GM23338 (cell line): Measurements from ENCODE around the gene TMEM41B. TPM values are rescaled to one million over a fixed set of nuclear protein-coding genes. Genes with fewer than 3 reads are reported as not detected.

ENCODE experiments used
- ATAC-seq: fragments of 200-7000 bp; cut with Tn5 transposase; 3 replicates; pipeline ENCODE4 v1.9.1; 2020
- DNase-seq: peaks from one replicate; pipeline ENCODE4 v3.0.0-alpha.2; 2015; ENCODE audit warnings: low spot score
- H2AFZ ChIP-seq: fragments of 200-600 bp; sonication (generic); 2 replicates; pipeline ENCODE4 v1.8.0; 2016; ENCODE audit warnings: antibody characterized with exemption, mild to moderate bottlenecking, moderate library complexity
- H3F3A ChIP-seq: fragments of 200-600 bp; sonication (generic); replicated peaks from 2 replicates; pipeline ENCODE4 v1.8.0; 2017; ENCODE audit warnings: antibody characterized with exemption, mixed run types, low read depth
- H3K27ac ChIP-seq: fragments of 200-600 bp; sonication (generic); 2 replicates; pipeline ENCODE4 v1.6.1; 2016; ENCODE audit warnings: low read depth
- H3K27me3 ChIP-seq: fragments of 200-600 bp; sonication (generic); 2 replicates; pipeline ENCODE4 v1.8.0; 2016; ENCODE audit warnings: mild to moderate bottlenecking, mixed run types, moderate library complexity; ENCODE audit not compliant: insufficient read depth
- H3K36me3 ChIP-seq: fragments of 200-600 bp; sonication (generic); 2 replicates; pipeline ENCODE4 v1.8.0; 2016; ENCODE audit warnings: mild to moderate bottlenecking; ENCODE audit not compliant: insufficient read depth
- H3K4me1 ChIP-seq: fragments of 200-600 bp; sonication (generic); 2 replicates; pipeline ENCODE4 v1.8.0; 2016; ENCODE audit warnings: mild to moderate bottlenecking, moderate library complexity; ENCODE audit not compliant: insufficient read depth
- H3K4me2 ChIP-seq: fragments of 200-600 bp; sonication (generic); 2 replicates; pipeline ENCODE4 v1.7.1; 2017; ENCODE audit warnings: mixed run types
- H3K4me3 ChIP-seq: fragments of 200-600 bp; sonication (generic); 2 replicates; pipeline ENCODE4 v1.6.1; 2016; ENCODE audit warnings: mixed run types
- H3K79me2 ChIP-seq: fragments of 200-600 bp; sonication (generic); replicated peaks from 2 replicates; pipeline ENCODE4 v1.8.0; 2017; ENCODE audit warnings: mild to moderate bottlenecking; ENCODE audit not compliant: insufficient read depth
- H3K9me2 ChIP-seq: fragments of 200-600 bp; sonication (generic); 2 replicates; pipeline ENCODE4 v1.8.0; 2017; ENCODE audit not compliant: insufficient read depth
- H4K20me1 ChIP-seq: fragments of 200-600 bp; sonication (generic); replicated peaks from 2 replicates; pipeline ENCODE4 v1.8.0; 2017; ENCODE audit warnings: mild to moderate bottlenecking; ENCODE audit not compliant: insufficient read depth
- H3K27ac Mint-ChIP-seq: 2 replicates; pipeline ENCODE4 v1.8.0; 2020; ENCODE audit warnings: inconsistent platforms, mild to moderate bottlenecking, moderate library complexity, mixed read lengths
- H3K27me3 Mint-ChIP-seq: 3 replicates; pipeline ENCODE4 v1.8.0; 2022; ENCODE audit warnings: low read depth, mild to moderate bottlenecking, moderate library complexity, mixed read lengths, inconsistent platforms; ENCODE audit not compliant: insufficient read depth, poor library complexity
- H3K36me3 Mint-ChIP-seq: 3 replicates; pipeline ENCODE4 v1.8.0; 2021; ENCODE audit warnings: low read depth, mild to moderate bottlenecking, inconsistent platforms, moderate library complexity, mixed read lengths
- H3K4me1 Mint-ChIP-seq: 3 replicates; pipeline ENCODE4 v1.8.0; 2020; ENCODE audit warnings: mild to moderate bottlenecking, inconsistent platforms, mixed read lengths
- H3K4me3 Mint-ChIP-seq: 3 replicates; pipeline ENCODE4 v1.8.0; 2021; ENCODE audit warnings: moderate library complexity, mild to moderate bottlenecking, inconsistent platforms, mixed read lengths
- H3K9me3 Mint-ChIP-seq: 3 replicates; pipeline ENCODE4 v1.8.0; 2020; ENCODE audit warnings: moderate library complexity, mild to moderate bottlenecking, inconsistent platforms, mixed read lengths
- CREB1 ChIP-seq: fragments of 250-450 bp; sonication (Bioruptor Pico); IDR thresholded peaks from 2 replicates; pipeline ENCODE4 v1.5.0; 2020; ENCODE audit warnings: low read depth, mild to moderate bottlenecking, moderate library complexity
- CTCF ChIP-seq, 2 experiments: fragments of 200-600 bp in 1 of 2; sonication (generic) in 1 of 2; conservative IDR thresholded peaks; 2 replicates each; pipeline versions ENCODE4 v1.5.1 to v1.6.1; 2016 to 2017; ENCODE audit warnings: antibody characterized with exemption in 2 of 2, low read depth in 2 of 2, mild to moderate bottlenecking in 2 of 2, moderate library complexity in 1 of 2
- EZH2 ChIP-seq: fragments of 200-600 bp; sonication (generic); IDR thresholded peaks from one replicate; pipeline ENCODE4 v1.8.0; 2017; ENCODE audit warnings: antibody characterized with exemption, mild to moderate bottlenecking, low read depth; ENCODE audit not compliant: unreplicated experiment
- EZH2phosphoT487 ChIP-seq: fragments of 200-600 bp; sonication (generic); IDR thresholded peaks from one replicate; pipeline ENCODE4 v1.8.1; 2018; ENCODE audit warnings: antibody characterized with exemption; ENCODE audit not compliant: unreplicated experiment
- JUNB ChIP-seq: IDR thresholded peaks from one replicate; pipeline ENCODE4 v1.6.1; 2016; ENCODE audit warnings: antibody characterized with exemption; ENCODE audit not compliant: unreplicated experiment
- NANOG ChIP-seq: IDR thresholded peaks from 2 replicates; pipeline ENCODE4 v1.6.1; 2016; ENCODE audit warnings: antibody characterized with exemption, borderline replicate concordance
- POLR2AphosphoS5 ChIP-seq: IDR thresholded peaks from 2 replicates; pipeline ENCODE4 v1.6.1; 2016; ENCODE audit warnings: antibody characterized with exemption, low read depth
- REST ChIP-seq: IDR thresholded peaks from one replicate; pipeline ENCODE4 v1.6.1; 2018; ENCODE audit warnings: antibody characterized with exemption; ENCODE audit not compliant: unreplicated experiment
- STAT1 ChIP-seq: IDR thresholded peaks from one replicate; pipeline ENCODE4 v1.6.1; 2016; ENCODE audit warnings: antibody characterized with exemption; ENCODE audit not compliant: unreplicated experiment
- ZNF114 ChIP-seq: fragments of 250-450 bp; sonication (Bioruptor Pico); IDR thresholded peaks from 2 replicates; pipeline ENCODE4 v1.5.0; 2020; ENCODE audit warnings: mild to moderate bottlenecking, moderate library complexity
- ZNF331 ChIP-seq: fragments of 250-450 bp; sonication (Bioruptor Pico); IDR thresholded peaks from 2 replicates; pipeline ENCODE4 v1.5.0; 2020; ENCODE audit warnings: low read depth, mild to moderate bottlenecking, moderate library complexity
- polyA plus RNA-seq: library from polyadenylated mRNA; unstranded; fragments of >200 nt; fragmentation: Nextera tagmentation; extraction: Ambion mirVana; gene quantifications from 2 replicates; pipeline ENCODE4 v1.2.1, GENCODE V29; 2016
- total RNA-seq: library from RNA; depleted of rRNA; stranded (reverse); fragments of >200 nt; shearing (Covaris generic); gene quantifications from 2 replicates; pipeline ENCODE4 v1.2.3, GENCODE V29; 2014
- TF ChIP-seq, protein P1 (sequence below): IDR thresholded peaks from 2 replicates; pipeline ENCODE4 v1.6.1; 2016; ENCODE audit warnings: antibody characterized with exemption
- TF ChIP-seq, protein P2 (sequence below): fragments of 250-450 bp; sonication (Bioruptor Pico); IDR thresholded peaks from 2 replicates; pipeline ENCODE4 v1.5.0; 2020; ENCODE audit warnings: mild to moderate bottlenecking, moderate library complexity

TMEM41B gene
- total and polyA plus RNA-seq, 2 experiments from 2014 or later, result 34.4 to 53.8 TPM

GRCh38 chr11:9265211-9266131 is 48.9 kb downstream of the TMEM41B start, which contains the start of gene DENND5A:
Gene DENND5A (minus strand): TSS chr11:9265350. CDS start chr11:9265069, 281 bp downstream.
- ATAC-seq (peak; percentile 73), DNase-seq (peak; percentile 93)
- Mint-ChIP-seq H3K4me3 (peak within 1 kb of the TSS; percentile 91), H3K27ac (peak within 1 kb of the TSS; percentile 79), H3K9me3 (no peaks in the 10 kb centered on the region), H3K27me3 (peaks cover 15% of the 10 kb centered on the region), H3K4me1 (peaks cover 32% of the 10 kb centered on the region), H3K36me3 (0 out of 3 replicates have a peak, but pooled peaks cover 4% of the 10 kb centered on the region)
- Histone ChIP-seq H3F3A (peaks cover 14% of the 10 kb centered on the region; the same call in 1 of the 2 replicates), H3K36me3 (no peaks in the 10 kb centered on the region), H3K4me3 (peak within 1 kb of the TSS; percentile 90), H3K27me3 (no peaks in the 10 kb centered on the region), H3K9me2 (no peaks in the 10 kb centered on the region), H3K4me2 (peak within 1 kb of the TSS; percentile 99), H2AFZ (peak within 1 kb of the TSS; percentile 72; the same call in 1 of the 2 replicates), H3K79me2 (peaks cover 42% of the 10 kb centered on the region), H3K27ac (peak within 1 kb of the TSS; percentile 21; the same call in 1 of the 2 replicates), H4K20me1 (peaks cover 31% of the 10 kb centered on the region), H3K4me1 (peaks cover 28% of the 10 kb centered on the region)
- TF ChIP-seq POLR2AphosphoS5, result peak; percentile 88
- peak in 1 of 2 experiments; percentile 10; a peak in 1 of 4 replicates for TF ChIP-seq CTCF (conservative IDR thresholded peaks at IDR 0.05; ENCODE audit: low read depth in 2 of 2)
- TF ChIP-seq, protein P1, sequence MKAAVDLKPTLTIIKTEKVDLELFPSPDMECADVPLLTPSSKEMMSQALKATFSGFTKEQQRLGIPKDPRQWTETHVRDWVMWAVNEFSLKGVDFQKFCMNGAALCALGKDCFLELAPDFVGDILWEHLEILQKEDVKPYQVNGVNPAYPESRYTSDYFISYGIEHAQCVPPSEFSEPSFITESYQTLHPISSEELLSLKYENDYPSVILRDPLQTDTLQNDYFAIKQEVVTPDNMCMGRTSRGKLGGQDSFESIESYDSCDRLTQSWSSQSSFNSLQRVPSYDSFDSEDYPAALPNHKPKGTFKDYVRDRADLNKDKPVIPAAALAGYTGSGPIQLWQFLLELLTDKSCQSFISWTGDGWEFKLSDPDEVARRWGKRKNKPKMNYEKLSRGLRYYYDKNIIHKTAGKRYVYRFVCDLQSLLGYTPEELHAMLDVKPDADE, result no peak
- peak; percentile 65 for TF ChIP-seq CREB1 (CRISPR knock-in tag)
- no peak for TF ChIP-seq NANOG
- no peak for TF ChIP-seq ZNF114 (CRISPR knock-in tag)
- no peak for TF ChIP-seq EZH2
- TF ChIP-seq EZH2phosphoT487, result no peak
- TF ChIP-seq JUNB, result no peak
- no peak for TF ChIP-seq STAT1
- TF ChIP-seq, protein P2, sequence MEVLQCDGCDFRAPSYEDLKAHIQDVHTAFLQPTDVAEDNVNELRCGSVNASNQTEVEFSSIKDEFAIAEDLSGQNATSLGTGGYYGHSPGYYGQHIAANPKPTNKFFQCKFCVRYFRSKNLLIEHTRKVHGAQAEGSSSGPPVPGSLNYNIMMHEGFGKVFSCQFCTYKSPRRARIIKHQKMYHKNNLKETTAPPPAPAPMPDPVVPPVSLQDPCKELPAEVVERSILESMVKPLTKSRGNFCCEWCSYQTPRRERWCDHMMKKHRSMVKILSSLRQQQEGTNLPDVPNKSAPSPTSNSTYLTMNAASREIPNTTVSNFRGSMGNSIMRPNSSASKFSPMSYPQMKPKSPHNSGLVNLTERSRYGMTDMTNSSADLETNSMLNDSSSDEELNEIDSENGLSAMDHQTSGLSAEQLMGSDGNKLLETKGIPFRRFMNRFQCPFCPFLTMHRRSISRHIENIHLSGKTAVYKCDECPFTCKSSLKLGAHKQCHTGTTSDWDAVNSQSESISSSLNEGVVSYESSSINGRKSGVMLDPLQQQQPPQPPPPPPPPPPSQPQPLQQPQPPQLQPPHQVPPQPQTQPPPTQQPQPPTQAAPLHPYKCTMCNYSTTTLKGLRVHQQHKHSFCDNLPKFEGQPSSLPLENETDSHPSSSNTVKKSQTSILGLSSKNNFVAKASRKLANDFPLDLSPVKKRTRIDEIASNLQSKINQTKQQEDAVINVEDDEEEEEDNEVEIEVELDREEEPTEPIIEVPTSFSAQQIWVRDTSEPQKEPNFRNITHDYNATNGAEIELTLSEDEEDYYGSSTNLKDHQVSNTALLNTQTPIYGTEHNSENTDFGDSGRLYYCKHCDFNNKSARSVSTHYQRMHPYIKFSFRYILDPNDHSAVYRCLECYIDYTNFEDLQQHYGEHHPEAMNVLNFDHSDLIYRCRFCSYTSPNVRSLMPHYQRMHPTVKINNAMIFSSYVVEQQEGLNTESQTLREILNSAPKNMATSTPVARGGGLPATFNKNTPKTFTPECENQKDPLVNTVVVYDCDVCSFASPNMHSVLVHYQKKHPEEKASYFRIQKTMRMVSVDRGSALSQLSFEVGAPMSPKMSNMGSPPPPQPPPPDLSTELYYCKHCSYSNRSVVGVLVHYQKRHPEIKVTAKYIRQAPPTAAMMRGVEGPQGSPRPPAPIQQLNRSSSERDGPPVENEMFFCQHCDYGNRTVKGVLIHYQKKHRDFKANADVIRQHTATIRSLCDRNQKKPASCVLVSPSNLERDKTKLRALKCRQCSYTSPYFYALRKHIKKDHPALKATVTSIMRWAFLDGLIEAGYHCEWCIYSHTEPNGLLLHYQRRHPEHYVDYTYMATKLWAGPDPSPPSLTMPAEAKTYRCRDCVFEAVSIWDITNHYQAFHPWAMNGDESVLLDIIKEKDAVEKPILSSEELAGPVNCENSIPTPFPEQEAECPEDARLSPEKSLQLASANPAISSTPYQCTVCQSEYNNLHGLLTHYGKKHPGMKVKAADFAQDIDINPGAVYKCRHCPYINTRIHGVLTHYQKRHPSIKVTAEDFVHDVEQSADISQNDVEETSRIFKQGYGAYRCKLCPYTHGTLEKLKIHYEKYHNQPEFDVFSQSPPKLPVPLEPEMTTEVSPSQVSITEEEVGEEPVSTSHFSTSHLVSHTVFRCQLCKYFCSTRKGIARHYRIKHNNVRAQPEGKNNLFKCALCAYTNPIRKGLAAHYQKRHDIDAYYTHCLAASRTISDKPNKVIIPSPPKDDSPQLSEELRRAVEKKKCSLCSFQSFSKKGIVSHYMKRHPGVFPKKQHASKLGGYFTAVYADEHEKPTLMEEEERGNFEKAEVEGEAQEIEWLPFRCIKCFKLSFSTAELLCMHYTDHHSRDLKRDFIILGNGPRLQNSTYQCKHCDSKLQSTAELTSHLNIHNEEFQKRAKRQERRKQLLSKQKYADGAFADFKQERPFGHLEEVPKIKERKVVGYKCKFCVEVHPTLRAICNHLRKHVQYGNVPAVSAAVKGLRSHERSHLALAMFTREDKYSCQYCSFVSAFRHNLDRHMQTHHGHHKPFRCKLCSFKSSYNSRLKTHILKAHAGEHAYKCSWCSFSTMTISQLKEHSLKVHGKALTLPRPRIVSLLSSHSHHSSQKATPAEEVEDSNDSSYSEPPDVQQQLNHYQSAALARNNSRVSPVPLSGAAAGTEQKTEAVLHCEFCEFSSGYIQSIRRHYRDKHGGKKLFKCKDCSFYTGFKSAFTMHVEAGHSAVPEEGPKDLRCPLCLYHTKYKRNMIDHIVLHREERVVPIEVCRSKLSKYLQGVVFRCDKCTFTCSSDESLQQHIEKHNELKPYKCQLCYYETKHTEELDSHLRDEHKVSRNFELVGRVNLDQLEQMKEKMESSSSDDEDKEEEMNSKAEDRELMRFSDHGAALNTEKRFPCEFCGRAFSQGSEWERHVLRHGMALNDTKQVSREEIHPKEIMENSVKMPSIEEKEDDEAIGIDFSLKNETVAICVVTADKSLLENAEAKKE (CRISPR knock-in tag), result no peak
- TF ChIP-seq REST, result no peak
- no peak for TF ChIP-seq ZNF331 (CRISPR knock-in tag)
